Measurements from ENCODE around the gene STAC. TPM values are rescaled to one million over a fixed set of nuclear protein-coding genes. Genes with fewer than 3 reads are reported as not detected.

STAC gene
- total RNA-seq, 1 donor: 3.3 TPM

DNA sequence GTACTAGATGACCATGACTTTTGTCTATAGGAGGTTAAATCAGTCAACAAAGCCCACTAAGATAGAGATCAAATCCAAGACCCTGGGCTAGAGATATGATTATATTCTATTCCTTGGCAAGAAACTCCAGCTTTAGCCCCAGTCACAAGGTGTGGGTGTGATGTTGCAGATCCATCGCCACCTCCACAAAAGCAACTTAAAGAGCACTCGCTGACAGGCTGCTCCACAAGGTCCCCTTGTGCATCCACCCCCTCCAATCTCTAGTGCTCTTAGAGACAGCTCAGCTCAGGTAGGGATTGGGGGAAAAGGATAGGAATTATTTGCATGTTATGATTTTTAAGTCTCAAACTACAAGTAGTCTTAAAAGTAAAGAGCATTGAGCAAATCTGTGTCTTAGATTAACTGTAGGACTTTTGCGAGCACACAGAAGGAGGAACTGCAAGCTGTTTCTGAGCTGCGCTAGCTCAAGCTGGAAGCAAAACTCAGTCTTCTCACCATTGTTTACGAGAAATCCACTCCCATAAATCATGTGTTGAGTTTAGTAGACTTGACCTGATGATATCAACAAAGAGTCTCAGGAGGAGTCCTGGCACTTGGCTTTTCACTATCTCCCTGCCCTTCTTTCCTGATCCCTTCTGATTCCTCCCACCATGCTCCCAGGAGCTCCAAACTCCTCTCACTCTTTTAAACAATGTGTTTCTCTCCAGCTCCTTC, 177.6 kb downstream of the STAC start:
- Histone ChIP-seq H3K4me3 (ENCODE audit: insufficient read depth, low read length) (no peak overlapping the region), H4K20me1 (ENCODE audit: insufficient read depth, low read length) (no peaks in the 10 kb centered on the region)

DNA sequence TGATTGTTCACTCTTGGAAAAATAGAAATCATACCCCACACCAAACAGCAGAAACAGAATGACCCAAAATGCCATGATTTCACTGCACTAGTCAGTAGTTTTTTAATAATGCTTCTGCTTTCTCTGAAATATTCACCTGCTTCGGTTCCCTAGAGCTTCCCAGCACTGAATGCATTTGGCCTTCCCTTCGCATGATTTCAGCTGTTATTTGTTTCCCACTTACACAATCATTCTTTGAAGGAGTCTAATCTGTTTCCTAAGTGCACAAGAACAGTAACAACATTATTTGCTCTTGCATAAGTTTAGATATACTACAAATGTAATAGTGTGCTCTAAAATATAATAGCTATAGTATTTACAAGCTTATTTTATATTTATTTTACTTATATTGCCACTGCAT, 178.7 kb downstream of the STAC start:
- Histone ChIP-seq H2AFZ (ENCODE audit: low read length) (no peak overlapping the region), H3K79me2 (ENCODE audit: insufficient read depth, low read length) (no peaks in the 10 kb centered on the region), H3K36me3 (ENCODE audit: insufficient read depth, low read length) (no peaks in the 10 kb centered on the region), H4K20me1 (ENCODE audit: insufficient read depth, low read length) (no peaks in the 10 kb centered on the region), H3K27ac (ENCODE audit: low read depth, low read length) (no peak overlapping the region), H3K4me3 (ENCODE audit: insufficient read depth, low read length) (no peak overlapping the region), H3K4me2 (ENCODE audit: insufficient read depth, low read length) (no peak overlapping the region), H3K9me3 (ENCODE audit: low read depth, low read length) (no peaks in the 10 kb centered on the region), H3K27me3 (ENCODE audit: insufficient read depth, low read length) (no peaks in the 10 kb centered on the region), H3K4me1 (ENCODE audit: insufficient read depth, low read length) (no peaks in the 10 kb centered on the region)
- no peak for TF ChIP-seq CTCF (IDR thresholded peaks at IDR 0.05; ENCODE audit: extremely low read depth, low read depth, low read length)
- DNase-seq (ENCODE audit: insufficient read length, low spot score, missing footprints): no peak

More for the DNA sequence above, 177.6 kb downstream of the STAC start:
- no peak for DNase-seq (ENCODE audit: insufficient read length, low spot score, missing footprints)
- Histone ChIP-seq H3K27ac (ENCODE audit: low read depth, low read length) (no peak overlapping the region), H3K79me2 (ENCODE audit: insufficient read depth, low read length) (no peaks in the 10 kb centered on the region), H3K27me3 (ENCODE audit: insufficient read depth, low read length) (no peaks in the 10 kb centered on the region), H3K36me3 (ENCODE audit: insufficient read depth, low read length) (no peaks in the 10 kb centered on the region), H2AFZ (ENCODE audit: low read length) (no peak overlapping the region), H3K4me1 (ENCODE audit: insufficient read depth, low read length) (no peaks in the 10 kb centered on the region), H3K4me2 (ENCODE audit: insufficient read depth, low read length) (no peak overlapping the region), H3K9me3 (ENCODE audit: low read depth, low read length) (no peaks in the 10 kb centered on the region)
- no peak for TF ChIP-seq CTCF (IDR thresholded peaks at IDR 0.05; ENCODE audit: extremely low read depth, low read depth, low read length)

DNA sequence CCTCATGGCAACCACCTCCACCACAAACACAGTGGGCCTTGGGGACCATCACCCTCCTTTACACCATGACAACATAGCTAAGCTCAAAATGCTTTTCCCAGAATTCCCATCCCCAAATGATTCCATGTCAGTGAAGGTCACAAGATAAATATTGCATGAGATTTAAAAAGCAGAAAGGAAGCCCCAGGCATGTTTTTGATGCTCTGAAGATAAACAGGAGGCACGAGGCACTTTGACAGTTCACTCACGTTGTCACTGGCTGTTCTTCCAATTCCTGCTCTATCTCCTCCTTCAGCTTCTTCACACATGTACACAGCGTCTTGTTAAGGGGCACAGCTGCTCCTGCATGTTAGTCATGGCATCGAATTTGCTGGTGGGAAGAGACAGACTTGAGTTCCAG, 180.4 kb downstream of the STAC start:
- Histone ChIP-seq H3K36me3 (ENCODE audit: insufficient read depth, low read length) (no peaks in the 10 kb centered on the region), H3K4me1 (ENCODE audit: insufficient read depth, low read length) (no peaks in the 10 kb centered on the region), H3K9me3 (ENCODE audit: low read depth, low read length) (no peaks in the 10 kb centered on the region), H3K79me2 (ENCODE audit: insufficient read depth, low read length) (no peaks in the 10 kb centered on the region), H3K27me3 (ENCODE audit: insufficient read depth, low read length) (no peaks in the 10 kb centered on the region), H3K4me3 (ENCODE audit: insufficient read depth, low read length) (no peak overlapping the region), H3K4me2 (ENCODE audit: insufficient read depth, low read length) (no peak overlapping the region), H2AFZ (ENCODE audit: low read length) (no peak overlapping the region), H4K20me1 (ENCODE audit: insufficient read depth, low read length) (no peaks in the 10 kb centered on the region), H3K27ac (ENCODE audit: low read depth, low read length) (no peak overlapping the region)
- no peak for TF ChIP-seq CTCF (IDR thresholded peaks at IDR 0.05; ENCODE audit: extremely low read depth, low read depth, low read length)
- DNase-seq (ENCODE audit: insufficient read length, low spot score, missing footprints): no peak

GRCh38 chr3:36561601-36562000, 181.3 kb downstream of the STAC start:
- Histone ChIP-seq H2AFZ (ENCODE audit: low read length) (no peak overlapping the region), H3K27ac (ENCODE audit: low read depth, low read length) (no peak overlapping the region), H3K9me3 (ENCODE audit: low read depth, low read length) (no peaks in the 10 kb centered on the region), H3K27me3 (ENCODE audit: insufficient read depth, low read length) (no peaks in the 10 kb centered on the region), H3K79me2 (ENCODE audit: insufficient read depth, low read length) (no peaks in the 10 kb centered on the region), H3K36me3 (ENCODE audit: insufficient read depth, low read length) (no peaks in the 10 kb centered on the region), H4K20me1 (ENCODE audit: insufficient read depth, low read length) (no peaks in the 10 kb centered on the region), H3K4me1 (ENCODE audit: insufficient read depth, low read length) (no peaks in the 10 kb centered on the region), H3K4me3 (ENCODE audit: insufficient read depth, low read length) (no peak overlapping the region), H3K4me2 (ENCODE audit: insufficient read depth, low read length) (no peak overlapping the region)
- TF ChIP-seq CTCF (IDR thresholded peaks at IDR 0.05; ENCODE audit: extremely low read depth, low read depth, low read length): no peak
- DNase-seq (ENCODE audit: insufficient read length, low spot score, missing footprints): no peak
